HG03060 (cell line): Measurements from ENCODE around the gene MALAT1.

Experiments used
- ATAC-seq: cut with Tn5 transposase; IDR thresholded peaks from one replicate; pipeline ENCODE4 v1.9.1; 2021; ENCODE audit warnings: low read depth, moderate number of reproducible peaks; ENCODE audit not compliant: unreplicated experiment

Gene MALAT1

DNA sequence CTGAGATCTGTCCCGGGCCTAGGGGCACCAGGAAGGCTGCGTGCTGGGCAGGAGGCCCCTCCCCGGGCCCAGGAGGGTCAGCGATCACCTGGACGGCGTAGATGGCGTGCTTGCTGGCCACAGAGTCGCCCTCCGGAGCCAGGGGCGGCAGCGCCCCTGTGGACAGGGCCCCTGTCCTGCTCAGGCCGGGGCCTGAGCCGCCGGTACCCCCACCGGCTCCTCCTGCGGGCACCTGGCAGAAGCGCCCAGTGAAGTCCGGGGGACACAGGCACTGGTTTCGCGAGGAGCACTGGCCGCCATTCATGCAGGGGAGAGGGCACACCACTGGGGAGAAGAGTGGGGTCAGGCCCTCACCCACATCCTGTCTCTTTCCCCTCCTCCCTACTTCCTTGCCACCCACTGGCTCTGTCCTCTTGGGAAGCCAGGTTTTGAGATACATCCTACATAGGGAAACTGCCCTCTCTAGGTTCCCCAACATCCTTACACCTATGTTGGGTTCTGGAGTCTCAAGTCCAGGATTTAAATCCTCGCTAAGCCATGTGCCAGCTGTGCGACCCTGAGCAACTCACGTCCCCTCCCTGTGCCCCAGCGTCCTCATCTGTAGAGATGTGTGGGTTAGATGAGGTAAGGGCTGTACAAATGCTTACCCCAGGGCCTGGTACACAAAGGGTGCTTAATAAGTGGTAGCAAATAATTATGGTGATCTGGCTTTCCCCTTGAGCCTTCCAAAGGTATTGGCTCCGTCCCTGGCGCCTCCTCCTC, 55.4 kb downstream of the MALAT1 start:
- ATAC-seq = no peak

GRCh38 chr11:65554842-65555430, 56.1 kb downstream of the MALAT1 start:
- ATAC-seq = no peak

GRCh38 chr11:65555693-65556231, 56.9 kb downstream of the MALAT1 start:
- ATAC-seq = no peak
